HL-60 (cell line): Measurements from ENCODE around the gene MAPK11.

ENCODE experiments used
- CTCF ChIP-seq: IDR thresholded peaks from one replicate; pipeline ENCODE4 v1.5.1; 2011; ENCODE audit warnings: low read length, control low read depth, inconsistent platforms; ENCODE audit not compliant: insufficient read depth
- POLR2AphosphoS5 ChIP-seq: IDR thresholded peaks from 2 replicates; pipeline ENCODE4 v1.6.1; 2012; ENCODE audit warnings: low read depth

GRCh38 chr22:50253046-50253915 is 16.9 kb downstream of the MAPK11 start:
- TF ChIP-seq CTCF, result no peak
- TF ChIP-seq POLR2AphosphoS5, result no peak
